KMS-11 (cell line): Measurements from ENCODE around the gene IMPDH1.

ENCODE experiments used
- H2AFZ ChIP-seq: fragments of 200-600 bp; sonication (generic); 2 replicates; pipeline ENCODE4 v1.6.1; 2016; ENCODE audit warnings: antibody characterized with exemption, mixed run types, low read depth
- H3K27ac ChIP-seq: fragments of 200-600 bp; sonication (generic); 2 replicates; pipeline ENCODE4 v1.6.1; 2016; ENCODE audit warnings: mild to moderate bottlenecking, mixed run types
- H3K27me3 ChIP-seq: fragments of 200-600 bp; sonication (generic); 2 replicates; pipeline ENCODE4 v1.6.1; 2017; ENCODE audit warnings: mild to moderate bottlenecking, low read depth, mixed run types, moderate library complexity; ENCODE audit not compliant: insufficient read depth
- H3K36me3 ChIP-seq: fragments of 200-600 bp; sonication (generic); 2 replicates; pipeline ENCODE4 v1.6.1; 2017; ENCODE audit warnings: mild to moderate bottlenecking, mixed run types; ENCODE audit not compliant: insufficient read depth
- H3K4me1 ChIP-seq: fragments of 200-600 bp; sonication (generic); 2 replicates; pipeline ENCODE4 v1.6.1; 2016; ENCODE audit warnings: mild to moderate bottlenecking, low read depth, mixed run types; ENCODE audit not compliant: poor library complexity, severe bottlenecking
- H3K4me2 ChIP-seq: fragments of 200-600 bp; sonication (generic); 2 replicates; pipeline ENCODE4 v1.7.0; 2016; ENCODE audit warnings: mild to moderate bottlenecking, mixed run types
- H3K4me3 ChIP-seq: fragments of 200-600 bp; sonication (generic); IDR thresholded peaks from 2 replicates; pipeline ENCODE4 v1.6.1; 2017; ENCODE audit warnings: low read depth, low read length, mixed read lengths; ENCODE audit not compliant: insufficient read depth
- H3K79me2 ChIP-seq: fragments of 200-600 bp; sonication (generic); 2 replicates; pipeline ENCODE4 v1.6.1; 2016; ENCODE audit warnings: low read depth, mixed run types; ENCODE audit not compliant: insufficient read depth
- H3K9ac ChIP-seq: fragments of 200-600 bp; sonication (generic); 2 replicates; pipeline ENCODE4 v1.6.1; 2016; ENCODE audit warnings: mild to moderate bottlenecking, mixed run types
- H4K20me1 ChIP-seq: fragments of 200-600 bp; sonication (generic); 2 replicates; pipeline ENCODE4 v1.6.1; 2016; ENCODE audit warnings: mild to moderate bottlenecking, mixed run types; ENCODE audit not compliant: insufficient read depth
- TF ChIP-seq, protein P1 (sequence below): fragments of 200-600 bp; sonication (generic); conservative IDR thresholded peaks from 2 replicates; pipeline ENCODE4 v1.6.1; 2017; ENCODE audit warnings: low read depth, mild to moderate bottlenecking, antibody characterized with exemption, low read length, moderate library complexity, mixed read lengths

IMPDH1 gene

DNA sequence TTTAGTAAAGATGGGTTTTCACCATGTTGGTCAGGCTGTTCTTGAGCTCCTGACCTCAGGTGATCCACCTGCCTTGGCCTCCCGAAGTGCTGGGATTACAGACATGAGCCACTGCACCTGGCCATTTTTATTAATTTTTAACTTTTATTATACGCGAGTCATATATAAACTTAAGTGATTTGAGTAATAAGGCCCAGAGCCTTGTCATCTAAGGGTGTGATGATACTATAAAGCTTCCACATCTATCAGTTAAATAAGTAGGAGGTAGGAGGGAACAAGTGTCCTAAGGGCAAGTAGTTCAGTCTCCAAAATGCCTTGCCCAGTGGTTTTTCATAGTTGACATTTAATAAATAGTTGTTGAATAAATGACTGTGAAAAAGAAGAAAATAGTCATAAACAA, 32.6 kb upstream of the IMPDH1 start:
- Histone ChIP-seq H3K27ac (no peak overlapping the region), H3K27me3 (no peaks in the 10 kb centered on the region), H3K9ac (no peak overlapping the region), H3K4me2 (no peak overlapping the region), H3K79me2 (no peaks in the 10 kb centered on the region), H4K20me1 (no peaks in the 10 kb centered on the region), H2AFZ (no peak overlapping the region), H3K4me1 (no peaks in the 10 kb centered on the region), H3K4me3 (no peak overlapping the region), H3K36me3 (no peaks in the 10 kb centered on the region)
- TF ChIP-seq, protein P1, sequence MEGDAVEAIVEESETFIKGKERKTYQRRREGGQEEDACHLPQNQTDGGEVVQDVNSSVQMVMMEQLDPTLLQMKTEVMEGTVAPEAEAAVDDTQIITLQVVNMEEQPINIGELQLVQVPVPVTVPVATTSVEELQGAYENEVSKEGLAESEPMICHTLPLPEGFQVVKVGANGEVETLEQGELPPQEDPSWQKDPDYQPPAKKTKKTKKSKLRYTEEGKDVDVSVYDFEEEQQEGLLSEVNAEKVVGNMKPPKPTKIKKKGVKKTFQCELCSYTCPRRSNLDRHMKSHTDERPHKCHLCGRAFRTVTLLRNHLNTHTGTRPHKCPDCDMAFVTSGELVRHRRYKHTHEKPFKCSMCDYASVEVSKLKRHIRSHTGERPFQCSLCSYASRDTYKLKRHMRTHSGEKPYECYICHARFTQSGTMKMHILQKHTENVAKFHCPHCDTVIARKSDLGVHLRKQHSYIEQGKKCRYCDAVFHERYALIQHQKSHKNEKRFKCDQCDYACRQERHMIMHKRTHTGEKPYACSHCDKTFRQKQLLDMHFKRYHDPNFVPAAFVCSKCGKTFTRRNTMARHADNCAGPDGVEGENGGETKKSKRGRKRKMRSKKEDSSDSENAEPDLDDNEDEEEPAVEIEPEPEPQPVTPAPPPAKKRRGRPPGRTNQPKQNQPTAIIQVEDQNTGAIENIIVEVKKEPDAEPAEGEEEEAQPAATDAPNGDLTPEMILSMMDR, result no peak

DNA sequence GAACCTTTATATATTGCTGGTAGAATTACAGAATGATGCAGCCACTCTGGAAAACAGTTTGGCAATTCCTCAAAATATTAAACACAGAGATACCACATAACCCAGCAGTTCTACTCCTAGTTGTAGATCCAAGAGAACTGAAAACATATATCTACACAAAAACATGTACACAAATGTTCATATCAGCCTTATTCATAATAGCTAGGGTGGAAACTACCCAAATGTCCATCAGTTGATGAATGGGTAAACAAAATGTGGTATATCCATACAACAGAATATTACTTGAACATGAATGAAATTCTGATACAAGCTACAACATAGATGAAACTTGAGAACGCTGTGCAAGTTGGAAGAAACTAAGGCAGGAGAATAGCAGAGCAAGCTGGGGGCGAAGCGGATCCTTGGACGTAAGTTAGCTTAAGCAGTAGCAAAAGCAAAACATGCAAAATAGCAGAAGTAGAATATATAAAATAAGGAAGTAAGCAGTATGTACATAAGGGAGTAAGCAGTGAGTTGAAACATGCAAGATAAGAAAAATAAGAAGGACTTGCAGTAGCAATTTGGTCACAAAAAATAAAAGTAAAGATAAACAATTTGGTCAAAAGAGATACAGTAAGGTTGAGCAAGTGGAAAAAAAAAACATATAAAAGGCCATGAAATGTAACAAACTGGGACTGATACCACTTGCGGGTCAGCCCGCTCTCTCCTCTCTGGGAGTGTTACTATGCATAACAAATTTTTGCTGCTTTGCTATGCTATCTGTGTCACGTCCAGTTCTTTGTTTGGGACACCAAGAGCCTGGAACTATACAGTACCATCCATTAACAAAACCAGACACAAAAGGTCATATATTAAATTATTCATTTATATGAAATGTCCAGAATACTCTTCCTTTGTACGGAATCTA, 27.9 kb upstream of the IMPDH1 start:
- Histone ChIP-seq H3K27me3 (no peaks in the 10 kb centered on the region), H3K36me3 (no peaks in the 10 kb centered on the region), H2AFZ (no peak overlapping the region), H3K4me2 (no peak overlapping the region), H3K4me1 (no peaks in the 10 kb centered on the region), H3K9ac (no peak overlapping the region), H3K27ac (no peak overlapping the region), H3K4me3 (no peak overlapping the region), H4K20me1 (no peaks in the 10 kb centered on the region), H3K79me2 (no peaks in the 10 kb centered on the region)
- TF ChIP-seq, protein P1, result no peak

DNA sequence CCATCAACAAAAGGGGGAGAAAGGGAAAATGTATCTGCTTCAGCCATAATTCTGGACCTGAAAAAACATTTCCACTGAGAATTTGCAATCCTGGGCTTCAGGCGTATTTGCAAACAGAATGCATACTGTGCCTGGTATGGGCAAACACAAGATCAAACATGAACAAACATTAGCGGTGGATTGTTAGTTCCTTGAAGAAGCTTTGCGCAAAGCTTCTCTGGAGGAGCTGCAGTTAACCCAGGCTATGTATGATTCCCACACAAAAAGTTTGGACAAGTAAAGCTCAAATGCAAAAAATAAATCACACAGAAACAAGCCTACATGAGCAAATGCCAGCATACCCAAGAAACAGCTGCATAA, 25.5 kb upstream of the IMPDH1 start:
- Histone ChIP-seq H3K9ac (no peak overlapping the region), H3K27ac (no peak overlapping the region), H3K4me3 (no peak overlapping the region), H3K79me2 (no peaks in the 10 kb centered on the region), H3K4me2 (no peak overlapping the region), H2AFZ (no peak overlapping the region), H3K4me1 (no peaks in the 10 kb centered on the region), H3K27me3 (no peaks in the 10 kb centered on the region), H3K36me3 (no peaks in the 10 kb centered on the region), H4K20me1 (no peaks in the 10 kb centered on the region)
- TF ChIP-seq, protein P1, result no peak

DNA sequence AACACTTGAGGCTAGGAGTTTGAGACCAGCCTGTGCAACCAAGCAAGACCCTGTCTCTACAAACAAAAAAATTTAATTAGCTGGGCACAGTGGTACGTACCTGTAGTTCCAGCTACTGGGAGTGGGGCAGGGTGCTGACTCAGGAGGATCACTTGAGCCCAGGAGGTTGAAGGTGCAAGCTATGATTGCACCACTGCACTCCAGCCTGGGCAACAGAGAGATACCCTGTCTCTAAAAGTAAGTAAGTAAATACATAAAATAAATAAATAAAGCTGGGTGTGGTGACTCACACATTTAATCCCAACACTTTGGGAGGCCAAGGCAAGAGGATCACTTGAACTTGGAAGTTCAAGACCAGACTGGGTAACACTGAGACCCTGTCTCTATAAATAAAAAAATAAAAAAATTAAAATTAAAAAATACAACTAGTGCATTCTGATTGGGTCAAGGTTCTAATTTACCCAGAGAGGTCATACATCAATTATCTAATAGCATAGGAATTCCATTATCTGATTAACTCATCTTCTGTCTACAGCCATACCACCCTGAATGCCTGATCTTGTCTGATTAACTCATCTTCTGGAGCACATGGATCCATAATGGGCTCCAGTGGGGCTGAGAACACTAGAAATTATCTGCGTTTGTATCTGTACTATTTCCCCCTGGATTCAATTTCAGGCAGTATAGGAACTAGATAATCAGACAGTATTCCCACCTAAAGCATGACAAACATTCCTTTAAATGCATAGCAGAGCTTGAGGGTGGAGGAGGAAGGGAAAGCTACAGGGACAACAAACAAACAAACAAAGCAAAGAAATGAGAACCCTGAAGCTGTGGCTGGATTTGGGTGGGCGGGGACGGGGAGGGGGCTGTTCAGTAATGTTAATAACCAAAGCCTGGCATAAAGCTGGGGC, 24.9 kb upstream of the IMPDH1 start:
- no peaks in the 10 kb centered on the region for H3K79me2 ChIP-seq
- H3K27ac ChIP-seq, result no peak overlapping the region
- H3K36me3 ChIP-seq, result no peaks in the 10 kb centered on the region
- H3K9ac ChIP-seq, result no peak overlapping the region
- no peak overlapping the region for H2AFZ ChIP-seq
- H3K4me3 ChIP-seq, result no peak overlapping the region
- H4K20me1 ChIP-seq, result no peaks in the 10 kb centered on the region
- H3K4me1 ChIP-seq, result no peaks in the 10 kb centered on the region
- TF ChIP-seq, protein P1, result no peak
- no peak overlapping the region for H3K4me2 ChIP-seq
- H3K27me3 ChIP-seq, result no peaks in the 10 kb centered on the region
